Neuronal stem cell (in vitro differentiated cells): ENCODE results near the gene DBNDD1.

Experiments
- DNase-seq: peaks from one replicate; pipeline ENCODE4 v3.0.0-alpha.2; 2013; ENCODE audit warnings: low spot score
- H2AFZ ChIP-seq: one replicate; pipeline ENCODE4 v1.6.1; 2013; ENCODE audit warnings: mild to moderate bottlenecking, low read length, inconsistent platforms
- H2AK5ac ChIP-seq: 2 replicates; pipeline ENCODE4 v1.6.1; 2013; ENCODE audit warnings: low read depth, mild to moderate bottlenecking, inconsistent platforms, low read length, moderate library complexity, mixed read lengths
- H2BK120ac ChIP-seq: 2 replicates; pipeline ENCODE4 v1.6.1; 2013; ENCODE audit warnings: low read depth, mild to moderate bottlenecking, inconsistent platforms, low read length, moderate library complexity, mixed read lengths
- H2BK12ac ChIP-seq: one replicate; pipeline ENCODE4 v1.6.1; 2013; ENCODE audit warnings: low read length, inconsistent platforms
- H2BK15ac ChIP-seq: 2 replicates; pipeline ENCODE4 v1.6.1; 2013; ENCODE audit warnings: mild to moderate bottlenecking, low read length, inconsistent platforms, mixed read lengths
- H2BK5ac ChIP-seq: one replicate; pipeline ENCODE4 v1.6.1; 2013; ENCODE audit warnings: inconsistent platforms, mild to moderate bottlenecking, low read length, moderate library complexity
- H3K14ac ChIP-seq: one replicate; pipeline ENCODE4 v1.6.1; 2013; ENCODE audit warnings: low read length, inconsistent platforms
- H3K18ac ChIP-seq: 2 replicates; pipeline ENCODE4 v1.6.1; 2013; ENCODE audit warnings: low read length, inconsistent platforms
- H3K23ac ChIP-seq: 2 replicates; pipeline ENCODE4 v1.6.1; 2013; ENCODE audit warnings: low read depth, mild to moderate bottlenecking, mixed read lengths, low read length, inconsistent platforms; ENCODE audit not compliant: poor library complexity
- H3K27ac ChIP-seq: replicated peaks from 3 replicates; pipeline ENCODE4 v1.5.1; 2013; ENCODE audit warnings: low read length, inconsistent platforms
- H3K27me3 ChIP-seq, 3 experiments: 2 replicates each; pipeline ENCODE4 v1.6.1; 2013; ENCODE audit warnings: low read length in 3 of 3, mild to moderate bottlenecking in 2 of 3, inconsistent platforms in 1 of 3, low read depth in 1 of 3, mixed read lengths in 1 of 3, moderate library complexity in 1 of 3; ENCODE audit not compliant: control insufficient read depth in 3 of 3, insufficient read depth in 3 of 3
- H3K36me3 ChIP-seq, 2 donors: replicated peaks in 1 of 2; 2 replicates each; pipeline ENCODE4 v1.6.1; 2013; ENCODE audit warnings: low read length in 2 of 2; ENCODE audit not compliant: control insufficient read depth in 2 of 2, insufficient read depth in 2 of 2
- H3K4ac ChIP-seq: 2 replicates; pipeline ENCODE4 v1.6.1; 2013; ENCODE audit warnings: inconsistent platforms, mild to moderate bottlenecking, low read length, moderate library complexity
- H3K4me1 ChIP-seq, 2 donors: 1 replicate in 1 of 2; 2 replicates in 1 of 2; pipeline ENCODE4 v1.6.1; 2013; ENCODE audit warnings: low read length in 2 of 2, low read depth in 1 of 2; ENCODE audit not compliant: control insufficient read depth in 2 of 2, insufficient read depth in 1 of 2
- H3K4me2 ChIP-seq: one replicate; pipeline ENCODE4 v1.6.1; 2013; ENCODE audit warnings: mild to moderate bottlenecking, low read length, inconsistent platforms; ENCODE audit not compliant: insufficient read depth, poor library complexity, severe bottlenecking
- H3K4me3 ChIP-seq, 2 donors: 2 replicates each; pipeline ENCODE4 v1.5.1; 2013; ENCODE audit warnings: low read length in 2 of 2, mild to moderate bottlenecking in 2 of 2, inconsistent platforms in 1 of 2, moderate library complexity in 1 of 2
- H3K79me1 ChIP-seq: one replicate; pipeline ENCODE4 v1.6.1; 2013; ENCODE audit warnings: low read depth, mild to moderate bottlenecking, inconsistent platforms, low read length, moderate library complexity
- H3K9ac ChIP-seq: one replicate; pipeline ENCODE4 v1.6.1; 2013; ENCODE audit warnings: mild to moderate bottlenecking, low read depth, low read length, inconsistent platforms; ENCODE audit not compliant: poor library complexity
- H3K9me3 ChIP-seq, 2 donors: replicated peaks in 1 of 2; 2 replicates each; pipeline versions ENCODE3 to v1.6.1; 2013; ENCODE audit warnings: low read length in 2 of 2, mild to moderate bottlenecking in 2 of 2, inconsistent platforms in 1 of 2, low read depth in 1 of 2, mixed read lengths in 1 of 2, moderate library complexity in 1 of 2; ENCODE audit not compliant: control insufficient read depth in 2 of 2, insufficient read depth in 1 of 2
- H4K8ac ChIP-seq: one replicate; pipeline ENCODE4 v1.6.1; 2013; ENCODE audit warnings: low read depth, mild to moderate bottlenecking, inconsistent platforms, low read length, moderate library complexity
- H4K91ac ChIP-seq: one replicate; pipeline ENCODE4 v1.6.1; 2013; ENCODE audit warnings: low read length, low read depth, mild to moderate bottlenecking, inconsistent platforms; ENCODE audit not compliant: poor library complexity
- WGBS, 2 donors: extraction: QIAGEN DNeasy Blood & Tissue Kit; methylation state at CpG; one replicate each; pipeline ENCODE4 v1.1.7; 2013; ENCODE audit warnings: missing lambda C conversion rate in 2 of 2, mixed read lengths in 1 of 2; ENCODE audit not compliant: insufficient read length in 2 of 2, insufficient replicate concordance in 1 of 2; ENCODE audit errors: extremely low coverage in 2 of 2; 5-methylcytosine and 5-hydroxymethylcytosine counted together

DBNDD1 gene

GRCh38 chr16:90010676-90011507 lies 8.4 kb downstream of the DBNDD1 start:
- H2AK5ac ChIP-seq, result peak overlapping the region; percentile 81
- no peak overlapping the region for H4K91ac ChIP-seq
- peak overlapping the region; percentile 92 for H3K18ac ChIP-seq
- peaks cover 3 to 7% of the 10 kb centered on the region in 2 donors for H3K4me1 ChIP-seq
- WGBS, 2 donors, result no CpG with 5 or more reads among the region's 22 CpGs
- peak overlapping the region; percentile 65 for H4K8ac ChIP-seq
- peak overlapping the region; percentile 89 for H3K23ac ChIP-seq
- no peak overlapping the region for H3K4me3 ChIP-seq
- peak overlapping the region; percentile 60 for H3K9ac ChIP-seq
- H3K79me1 ChIP-seq, result peaks cover 12% of the 10 kb centered on the region
- no peak overlapping the region for H2BK15ac ChIP-seq
- H3K27ac ChIP-seq, result no peak overlapping the region
- peaks cover 0 to 15% (median 0%) of the 10 kb centered on the region in 3 experiments for H3K27me3 ChIP-seq
- no peak for DNase-seq
- peak overlapping the region; percentile 47 for H2BK120ac ChIP-seq
- no peak overlapping the region for H2BK5ac ChIP-seq
- H2AFZ ChIP-seq, result no peak overlapping the region
- H3K9me3 ChIP-seq, result no peaks in the 10 kb centered on the region
- H3K14ac ChIP-seq, result peak overlapping the region; percentile 38
- no peak overlapping the region for H2BK12ac ChIP-seq
- no peak overlapping the region for H3K4ac ChIP-seq
- no peak overlapping the region for H3K4me2 ChIP-seq
- H3K36me3 ChIP-seq, result no peaks in the 10 kb centered on the region

DNA sequence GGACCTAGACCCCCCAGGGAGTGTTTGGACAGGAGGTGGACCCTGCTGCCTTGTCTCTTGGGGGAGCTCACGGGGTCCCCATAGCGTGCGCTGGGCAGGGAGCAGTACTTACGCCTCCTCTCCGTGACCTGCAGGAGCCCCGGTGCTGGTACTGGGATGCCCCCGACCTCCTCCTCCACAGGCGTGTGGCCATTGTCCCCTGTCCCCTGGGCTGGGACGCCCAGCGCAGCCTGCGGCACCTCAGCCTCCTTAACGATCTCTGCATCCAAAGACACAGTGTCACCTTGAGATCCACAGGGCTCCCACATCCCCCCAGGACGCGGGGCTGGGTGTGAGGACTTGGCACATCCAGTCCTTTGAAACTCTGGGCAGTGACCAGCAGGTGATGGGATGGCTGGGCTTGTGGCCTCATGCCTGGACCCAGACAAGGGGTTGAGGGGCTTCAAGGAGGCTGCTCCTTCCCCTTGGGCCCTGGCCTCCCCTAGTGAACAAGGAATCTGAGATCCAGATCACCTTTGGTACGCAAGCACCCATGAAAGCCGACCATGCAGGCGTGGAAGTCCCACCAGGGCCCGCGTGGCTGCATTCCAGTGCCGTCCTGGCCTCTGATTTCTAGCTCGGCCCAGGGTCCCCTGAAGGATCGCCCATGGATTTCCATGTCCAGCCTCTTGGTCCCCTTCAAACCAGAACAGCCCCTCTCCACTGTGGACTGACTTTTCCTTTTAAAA lies 9.9 kb downstream of the DBNDD1 start:
- H2BK5ac ChIP-seq, result peak overlapping the region; percentile 82
- WGBS, 2 donors, result no CpG with 5 or more reads among the region's 22 CpGs
- H3K14ac ChIP-seq, result no peak overlapping the region
- H4K8ac ChIP-seq, result no peak overlapping the region
- H2BK15ac ChIP-seq, result peak overlapping the region; percentile 26
- H3K36me3 ChIP-seq, result no peaks in the 10 kb centered on the region
- H3K9me3 ChIP-seq, result no peaks in the 10 kb centered on the region
- no peak overlapping the region for H3K4ac ChIP-seq
- H3K79me1 ChIP-seq, result peaks cover 12% of the 10 kb centered on the region
- no peak overlapping the region for H2AFZ ChIP-seq
- no peak overlapping the region for H2BK12ac ChIP-seq
- H3K4me2 ChIP-seq, result no peak overlapping the region
- H3K9ac ChIP-seq, result peak overlapping the region; percentile 21
- H3K27me3 ChIP-seq, result peaks cover 0 to 5% (median 0%) of the 10 kb centered on the region in 3 experiments
- H3K18ac ChIP-seq, result peak overlapping the region; percentile 13
- H3K4me3 ChIP-seq, result no peak overlapping the region
- H4K91ac ChIP-seq, result no peak overlapping the region
- peaks cover 3 to 7% of the 10 kb centered on the region in 2 donors for H3K4me1 ChIP-seq
- H3K23ac ChIP-seq, result peak overlapping the region; percentile 73
- DNase-seq, result no peak
- H3K27ac ChIP-seq, result no peak overlapping the region
- H2AK5ac ChIP-seq, result peak overlapping the region; percentile 84
- no peak overlapping the region for H2BK120ac ChIP-seq

DNA sequence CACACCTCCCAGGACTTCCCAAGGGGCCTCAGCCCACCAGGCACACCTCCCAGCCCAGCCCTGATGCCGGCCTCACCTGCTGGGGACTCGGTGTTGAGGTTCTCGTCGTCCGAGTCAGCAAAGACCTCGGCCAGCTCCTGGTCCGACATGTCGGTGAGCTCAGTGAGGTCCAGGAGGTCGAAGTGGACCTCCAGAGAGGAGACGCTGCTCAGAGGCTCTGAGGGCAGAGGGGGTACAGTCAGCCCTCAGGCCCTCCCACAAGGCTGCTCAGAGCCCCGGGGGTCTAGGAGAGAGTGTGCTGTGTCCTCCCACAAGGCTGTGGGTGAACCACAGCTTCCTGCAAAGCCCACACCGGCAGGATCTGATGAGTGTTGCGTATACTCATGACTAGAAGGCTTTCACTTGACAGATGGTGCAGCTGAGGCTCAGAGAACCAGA lies 10.5 kb downstream of the DBNDD1 start:
- H3K4me3 ChIP-seq, result no peak overlapping the region
- H4K91ac ChIP-seq, result no peak overlapping the region
- H3K9ac ChIP-seq, result no peak overlapping the region
- H2AK5ac ChIP-seq, result peak overlapping the region; percentile 84
- H3K27ac ChIP-seq, result no peak overlapping the region
- no peak overlapping the region for H3K4ac ChIP-seq
- peak overlapping the region; percentile 13 for H3K18ac ChIP-seq
- H3K4me1 ChIP-seq, result peaks cover 3 to 7% of the 10 kb centered on the region in 2 donors
- H2BK120ac ChIP-seq, result no peak overlapping the region
- H2BK12ac ChIP-seq, result peak overlapping the region; percentile 58
- H3K14ac ChIP-seq, result no peak overlapping the region
- H3K9me3 ChIP-seq, result no peaks in the 10 kb centered on the region
- no peak overlapping the region for H4K8ac ChIP-seq
- peaks cover 0 to 5% (median 0%) of the 10 kb centered on the region in 3 experiments for H3K27me3 ChIP-seq
- H3K36me3 ChIP-seq, result no peaks in the 10 kb centered on the region
- DNase-seq, result no peak
- peak overlapping the region; percentile 26 for H2BK15ac ChIP-seq
- H2BK5ac ChIP-seq, result no peak overlapping the region
- H3K79me1 ChIP-seq, result peaks cover 12% of the 10 kb centered on the region
- no CpG with 5 or more reads among the region's 13 CpGs for WGBS, 2 donors
- H3K23ac ChIP-seq, result no peak overlapping the region
- H3K4me2 ChIP-seq, result no peak overlapping the region
- no peak overlapping the region for H2AFZ ChIP-seq
